Pons (tissue), 1 donor: Measurements from ENCODE around the gene DNAJC16.
A peak's percentile ranks its signal among the peaks of the same experiment; 100 is the strongest.
"Not testable (repeated sequence)": the region's sequence is repeated elsewhere in the genome, so short reads cannot be mapped to it uniquely, and the experiment has no call there.

Experiments used
- DNase-seq: peaks from one replicate; pipeline ENCODE4 v3.0.0-alpha.2; 2016; ENCODE audit warnings: low spot score

DNAJC16 gene

DNA sequence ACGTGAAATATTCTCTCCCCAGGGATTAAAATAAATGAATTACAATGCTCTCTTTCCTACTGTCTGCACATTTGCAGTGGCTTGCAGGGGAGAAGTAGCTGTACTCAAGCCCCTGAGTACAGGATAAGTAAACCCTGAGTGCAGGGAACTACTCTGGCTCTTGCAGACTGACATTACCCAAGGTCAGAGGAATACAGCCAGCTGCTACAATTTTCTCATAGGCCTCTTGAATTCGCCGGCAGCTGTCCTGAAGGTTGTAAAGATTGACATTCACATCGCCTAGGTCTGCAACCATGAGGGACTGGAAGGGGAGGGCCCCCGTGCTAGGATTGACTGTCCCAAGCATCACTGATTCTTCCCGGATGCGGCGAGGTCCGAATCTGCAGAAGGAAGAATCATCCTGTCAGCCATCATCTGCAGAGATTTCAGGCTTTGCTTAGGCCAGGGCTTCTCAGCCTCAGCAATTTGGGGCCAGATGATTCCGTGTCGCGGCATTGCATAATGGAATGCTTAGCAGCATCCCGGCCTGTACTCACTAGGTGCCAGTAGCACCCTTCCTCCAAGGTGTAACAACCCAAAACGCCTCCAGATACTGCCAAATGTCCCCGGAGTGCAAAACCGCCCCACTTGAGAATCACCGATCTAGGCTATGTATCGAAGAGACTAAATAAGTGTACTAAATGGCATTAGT is 56.5 kb downstream of the DNAJC16 start:
- DNase-seq, result no peak

DNA sequence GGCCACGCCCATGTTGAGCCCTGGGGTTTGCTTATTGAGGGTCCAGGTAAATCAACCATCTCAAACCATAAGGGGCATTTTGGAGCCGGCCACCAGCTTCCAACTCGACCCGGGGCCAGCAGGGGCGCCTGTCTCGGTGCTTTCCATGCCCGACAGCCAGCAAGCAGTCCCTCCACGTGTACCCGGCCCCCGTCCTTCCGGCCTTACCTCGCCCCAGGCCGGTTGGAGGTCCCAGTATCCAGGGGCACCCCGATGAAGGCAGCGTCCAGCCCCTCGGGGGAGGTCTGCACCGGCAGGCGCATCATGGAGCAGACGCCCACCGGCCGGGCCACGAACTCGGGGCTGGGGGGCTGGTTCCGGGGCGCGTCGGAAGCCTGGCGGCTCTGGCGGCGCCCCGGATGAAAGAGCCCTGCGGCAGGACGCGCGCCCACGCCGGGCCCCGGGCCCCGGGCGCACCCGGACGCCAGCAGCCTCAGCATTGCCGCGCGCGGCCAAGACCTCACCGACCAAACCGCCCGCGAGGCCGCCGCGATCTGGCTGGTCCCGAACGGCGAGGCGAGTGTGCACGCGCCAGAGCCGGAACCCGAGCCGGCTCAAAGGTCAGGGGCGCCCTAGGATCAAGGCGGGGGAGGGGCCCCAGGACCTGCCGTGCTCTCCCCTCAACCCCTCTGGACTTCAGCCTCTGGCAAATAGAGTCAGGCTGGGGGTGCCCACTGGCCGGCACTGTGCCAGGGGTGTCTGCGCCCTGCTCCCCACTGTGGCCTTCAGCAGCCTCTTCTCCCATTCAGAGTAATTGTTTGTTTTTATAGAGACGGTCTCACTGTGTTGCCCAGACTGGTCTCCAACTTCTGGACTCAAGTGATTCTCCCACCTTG is 58.1 kb downstream of the DNAJC16 start, which contains the start of gene AGMAT:
Gene AGMAT, minus strand, starts transcription at position 563 of the 875 bp plus-strand sequence. Its CDS starts 84 bp downstream, at position 479.
- DNase-seq, result no peak

DNA sequence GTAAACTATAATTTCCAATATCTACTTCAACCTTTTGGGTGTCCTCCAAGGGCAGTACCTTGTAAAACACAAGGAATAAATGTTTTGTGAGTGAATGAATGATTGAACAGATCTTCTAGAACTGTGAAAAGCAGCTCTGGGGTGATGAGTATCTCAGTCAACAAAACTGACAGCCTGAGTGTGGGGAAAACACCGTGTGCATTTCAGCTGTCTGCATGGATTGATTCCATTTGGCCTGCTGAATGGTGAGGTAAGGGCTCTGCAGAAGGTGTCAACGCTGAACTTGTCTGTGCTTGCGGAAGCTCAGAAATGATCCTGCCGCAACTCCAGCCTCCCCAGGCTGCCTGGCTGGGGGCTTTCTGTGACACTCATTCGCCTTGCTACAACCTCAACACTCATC is 65.6 kb downstream of the DNAJC16 start:
- DNase-seq, result no peak

DNA sequence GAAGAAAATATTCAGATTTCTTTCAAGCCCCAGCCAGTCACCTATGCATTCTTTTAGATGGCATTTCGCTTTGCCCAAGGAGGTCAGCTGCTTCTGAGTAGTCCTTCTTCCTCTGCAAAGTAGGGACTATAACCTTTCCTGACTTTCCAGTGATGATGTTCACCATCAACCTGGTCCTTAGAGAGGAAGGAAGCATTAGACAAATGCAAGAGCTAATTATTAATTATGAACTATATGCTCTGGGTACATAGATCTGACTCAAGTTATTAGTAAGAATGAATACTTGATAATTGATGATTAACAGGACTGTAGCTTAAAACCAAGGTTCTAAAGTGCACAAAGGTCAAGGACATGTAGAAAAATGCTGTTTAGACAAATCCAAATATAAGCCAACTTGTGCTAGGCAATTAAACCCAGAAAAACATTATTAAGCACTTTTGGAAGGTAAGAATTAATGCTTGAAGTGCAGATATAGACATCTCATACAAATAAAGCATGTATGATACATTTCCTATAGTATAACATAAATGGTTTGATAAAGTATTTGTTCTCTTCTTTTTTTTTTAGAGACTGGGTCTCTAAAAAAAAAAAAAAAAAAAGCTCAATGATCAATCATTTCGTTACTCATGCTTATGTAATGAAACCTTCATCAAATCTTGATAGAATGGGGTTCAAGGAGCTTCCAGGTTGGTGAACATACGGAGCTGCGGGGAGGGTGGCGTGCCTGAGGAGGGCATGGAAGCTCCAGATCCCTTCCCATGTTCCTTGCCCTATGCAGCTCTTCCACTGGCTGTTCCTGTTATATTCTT is 69.4 kb downstream of the DNAJC16 start:
- no peak for DNase-seq

DNA sequence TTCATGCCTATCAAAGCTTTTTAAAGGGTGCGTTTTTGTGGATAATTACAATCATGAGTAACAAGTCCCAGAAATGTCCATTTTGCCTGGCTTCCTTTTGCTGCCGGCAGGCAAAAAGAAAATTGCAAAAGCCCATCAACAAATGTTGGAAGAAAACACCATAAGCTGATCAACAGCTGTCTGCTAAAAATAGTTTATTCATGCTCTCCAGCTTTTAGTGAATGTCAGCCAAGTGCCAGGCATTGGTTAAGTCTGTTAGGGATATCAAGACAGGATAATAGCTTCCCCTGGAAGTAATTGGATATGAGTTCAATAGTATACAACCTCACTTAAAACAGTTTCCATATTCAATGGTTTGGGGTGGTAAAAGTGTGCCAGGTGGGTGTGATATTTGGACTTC is 71.8 kb downstream of the DNAJC16 start:
- DNase-seq, result no peak

DNA sequence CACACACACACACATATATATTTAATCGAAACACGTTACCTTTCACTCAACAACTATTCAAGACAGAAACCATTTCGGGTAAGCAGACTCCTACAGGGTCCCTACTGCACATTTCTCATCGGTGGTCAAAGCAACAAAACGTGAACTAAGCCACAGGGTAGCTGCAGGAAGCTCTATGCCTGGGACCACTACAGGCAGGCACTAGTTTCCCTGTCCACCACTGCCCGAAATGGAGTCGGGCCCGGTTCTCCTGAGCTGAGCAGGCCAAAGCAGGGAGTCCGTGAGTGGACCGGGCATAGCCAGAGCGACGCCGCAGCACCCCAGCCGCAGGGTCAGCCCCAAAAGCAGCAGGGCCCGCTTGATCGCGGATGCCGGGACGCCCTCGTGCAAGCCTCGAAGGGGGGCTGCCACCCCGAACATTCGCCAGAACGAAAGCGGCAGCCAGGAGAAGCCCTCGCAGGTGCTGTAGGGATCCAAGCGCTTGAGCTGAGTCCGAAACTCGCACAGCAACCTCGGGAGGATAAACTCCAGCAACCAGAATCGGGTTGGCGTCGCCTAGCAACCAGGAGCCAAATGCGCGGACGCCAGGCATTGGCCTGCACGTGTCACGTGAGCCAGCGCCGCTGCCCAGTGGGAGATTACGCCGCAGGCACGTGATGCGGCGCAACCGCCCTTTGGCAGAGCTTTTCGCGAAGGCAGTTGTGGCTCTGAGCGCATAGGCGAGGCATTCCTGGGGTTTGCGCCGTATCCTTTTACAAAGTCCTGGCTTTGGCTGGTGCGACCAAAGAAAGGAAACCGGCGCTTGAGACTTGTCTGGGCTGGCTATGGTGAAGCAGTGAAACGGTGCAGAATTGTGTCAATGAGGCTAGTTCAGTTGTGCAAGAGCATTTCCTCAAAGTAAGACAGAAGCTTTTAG is 76.7 kb downstream of the DNAJC16 start:
- peak; percentile 95 for DNase-seq

DNA sequence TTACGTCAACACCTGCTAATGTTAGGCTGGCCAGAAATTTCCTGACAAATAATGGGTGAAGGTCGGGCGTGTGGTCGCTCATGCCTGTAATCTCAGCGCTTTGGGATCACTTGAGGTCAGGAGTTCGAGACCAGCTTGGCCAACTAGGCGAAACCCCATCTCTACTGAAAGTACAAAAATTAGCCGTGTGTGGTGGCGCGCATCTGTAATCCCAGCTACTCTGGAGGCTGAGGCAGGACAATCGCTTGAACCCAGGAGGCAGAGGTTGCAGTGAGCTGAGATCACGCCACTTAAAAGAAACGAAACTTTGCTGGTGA is 77.3 kb downstream of the DNAJC16 start:
- DNase-seq, result not testable (repeated sequence)

DNA sequence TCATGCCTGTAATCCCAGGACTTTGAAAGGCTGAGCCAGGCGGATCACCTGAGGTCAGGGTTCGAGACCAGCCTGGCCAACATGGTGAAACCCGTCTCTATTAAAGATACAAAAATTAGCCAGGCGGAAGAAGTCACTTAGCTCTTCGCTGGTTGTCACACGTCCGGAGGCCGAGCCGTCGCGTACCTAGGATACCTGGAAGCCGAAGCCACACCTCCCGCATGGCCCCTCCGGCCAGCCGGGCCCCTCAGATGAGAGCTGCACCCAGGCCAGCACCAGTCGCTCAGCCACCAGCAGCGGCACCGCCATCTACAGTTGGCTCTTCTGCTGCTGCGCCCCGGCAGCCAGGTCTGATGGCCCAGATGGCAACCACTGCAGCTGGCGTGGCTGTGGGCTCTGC is 77.8 kb downstream of the DNAJC16 start:
- DNase-seq, result not testable (repeated sequence)

DNA sequence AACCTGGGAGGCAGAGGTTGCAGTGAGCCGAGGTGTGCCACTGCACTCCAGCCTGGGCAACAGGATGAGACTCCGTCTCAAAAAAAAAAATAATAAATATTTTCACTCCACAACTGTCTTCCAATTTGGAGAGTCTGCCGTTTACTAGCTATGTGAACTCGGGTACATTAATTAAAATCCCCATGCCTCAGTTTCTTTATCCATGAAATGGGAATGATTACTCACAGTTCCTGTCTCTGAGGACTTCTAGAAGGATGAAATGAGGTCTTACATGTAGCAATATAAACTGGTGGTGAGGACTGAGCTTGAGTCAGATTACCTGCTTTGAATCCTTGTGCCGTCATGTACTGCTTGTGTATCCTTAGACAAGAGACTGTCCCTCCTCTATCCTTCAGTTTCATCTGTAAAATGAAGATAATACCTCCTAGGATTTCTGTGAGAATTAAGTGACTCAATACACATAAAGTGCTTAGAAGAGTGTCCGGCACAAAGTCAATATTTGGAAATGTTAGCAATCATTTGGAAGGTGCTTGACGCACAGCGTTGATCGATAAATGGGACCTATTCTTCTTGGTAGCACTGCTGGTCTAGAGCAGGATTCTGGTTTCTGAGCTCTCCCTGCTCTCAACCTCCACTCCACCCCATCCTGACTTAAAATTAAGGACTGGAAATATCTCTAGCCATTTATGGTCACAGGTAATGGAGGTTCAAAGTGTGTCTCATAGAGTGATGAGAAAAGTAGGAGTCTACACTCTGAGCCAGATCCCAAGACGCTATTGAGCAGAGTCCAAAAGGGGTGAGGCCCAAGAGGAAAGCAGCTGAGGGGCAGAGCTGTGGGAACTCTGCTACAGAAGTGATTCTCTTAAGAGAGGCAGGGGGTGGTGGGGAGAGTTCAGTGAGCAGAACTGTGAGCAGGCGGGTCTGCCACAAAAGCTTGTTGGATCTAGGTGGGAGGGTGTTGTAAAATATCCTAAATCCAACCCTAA is 79.0 kb downstream of the DNAJC16 start:
- DNase-seq, result no peak

DNA sequence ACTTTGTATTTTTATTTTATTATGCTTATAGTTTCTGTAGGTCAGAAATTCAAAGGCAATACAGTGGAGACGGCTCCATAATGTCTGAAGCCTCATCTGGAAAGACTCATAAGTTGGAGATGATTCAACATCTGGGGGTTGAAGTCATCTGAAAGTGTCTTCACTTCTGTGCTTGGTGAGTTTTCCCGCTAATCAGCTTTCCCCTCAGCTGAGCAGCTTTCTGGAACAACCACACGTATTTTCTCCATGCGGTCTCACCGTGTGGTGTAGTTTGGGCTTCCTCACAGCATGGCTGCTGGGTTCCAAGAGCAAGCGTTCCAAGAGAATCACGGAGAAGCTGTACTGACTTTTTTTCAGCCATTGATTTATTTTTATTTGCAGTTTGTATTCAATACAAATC is 83.0 kb downstream of the DNAJC16 start:
- no peak for DNase-seq

DNA sequence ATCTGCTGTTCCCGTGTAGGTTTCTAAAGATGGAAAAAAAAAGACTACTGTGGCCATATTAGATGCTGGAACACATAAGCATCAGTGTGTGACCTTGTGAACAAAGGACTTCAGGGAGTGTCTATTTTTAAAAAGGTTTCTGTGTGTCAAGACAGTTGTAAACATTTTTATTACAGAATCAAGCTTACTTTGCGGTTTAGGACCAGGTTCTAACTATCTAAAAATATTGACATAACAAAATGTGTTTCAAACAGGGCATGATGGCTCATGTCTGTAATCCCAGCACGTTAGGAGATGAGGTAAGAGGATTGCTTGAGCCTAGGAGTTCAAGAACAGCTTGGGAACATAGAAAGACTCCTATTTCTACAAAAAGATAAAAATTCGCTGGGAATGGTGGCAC is 83.5 kb downstream of the DNAJC16 start:
- DNase-seq, result no peak

DNA sequence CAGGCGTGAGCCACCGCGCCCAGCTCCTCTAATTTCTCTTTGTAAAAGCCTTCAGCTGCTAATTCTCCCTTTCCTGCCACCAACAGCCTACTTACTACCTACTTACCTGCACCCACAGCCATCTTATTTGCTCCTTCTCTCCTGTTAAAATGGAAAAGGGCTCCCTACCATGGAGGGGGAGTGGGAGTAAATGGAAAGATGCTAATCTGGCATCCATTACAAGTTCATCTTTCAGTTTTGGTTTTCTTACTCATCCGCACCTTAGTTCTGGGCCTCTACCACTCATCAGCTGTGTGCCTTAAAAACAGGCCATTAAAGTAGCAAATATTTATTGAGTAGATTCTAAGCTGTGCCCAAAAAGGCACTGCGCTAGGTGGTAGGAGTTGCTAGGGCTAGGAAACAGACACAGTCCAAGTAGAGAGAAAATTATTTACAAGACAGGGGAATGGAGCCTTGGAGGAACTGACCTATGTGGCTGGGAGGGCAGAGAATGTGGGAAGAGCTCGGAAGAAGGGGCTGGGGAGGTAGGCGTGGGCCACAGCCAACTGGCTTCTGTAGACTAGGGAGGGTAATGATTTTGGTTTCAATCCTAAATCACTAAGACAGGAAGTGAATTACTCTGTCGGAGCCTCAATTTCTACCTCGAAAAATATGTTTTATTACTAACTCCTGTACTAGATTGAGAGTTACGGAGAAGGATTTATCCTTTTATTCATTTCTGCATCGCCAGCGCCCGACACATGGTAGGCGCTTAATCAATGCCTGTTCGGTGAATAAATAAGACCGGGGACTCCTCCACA is 89.9 kb downstream of the DNAJC16 start:
- no peak for DNase-seq

DNA sequence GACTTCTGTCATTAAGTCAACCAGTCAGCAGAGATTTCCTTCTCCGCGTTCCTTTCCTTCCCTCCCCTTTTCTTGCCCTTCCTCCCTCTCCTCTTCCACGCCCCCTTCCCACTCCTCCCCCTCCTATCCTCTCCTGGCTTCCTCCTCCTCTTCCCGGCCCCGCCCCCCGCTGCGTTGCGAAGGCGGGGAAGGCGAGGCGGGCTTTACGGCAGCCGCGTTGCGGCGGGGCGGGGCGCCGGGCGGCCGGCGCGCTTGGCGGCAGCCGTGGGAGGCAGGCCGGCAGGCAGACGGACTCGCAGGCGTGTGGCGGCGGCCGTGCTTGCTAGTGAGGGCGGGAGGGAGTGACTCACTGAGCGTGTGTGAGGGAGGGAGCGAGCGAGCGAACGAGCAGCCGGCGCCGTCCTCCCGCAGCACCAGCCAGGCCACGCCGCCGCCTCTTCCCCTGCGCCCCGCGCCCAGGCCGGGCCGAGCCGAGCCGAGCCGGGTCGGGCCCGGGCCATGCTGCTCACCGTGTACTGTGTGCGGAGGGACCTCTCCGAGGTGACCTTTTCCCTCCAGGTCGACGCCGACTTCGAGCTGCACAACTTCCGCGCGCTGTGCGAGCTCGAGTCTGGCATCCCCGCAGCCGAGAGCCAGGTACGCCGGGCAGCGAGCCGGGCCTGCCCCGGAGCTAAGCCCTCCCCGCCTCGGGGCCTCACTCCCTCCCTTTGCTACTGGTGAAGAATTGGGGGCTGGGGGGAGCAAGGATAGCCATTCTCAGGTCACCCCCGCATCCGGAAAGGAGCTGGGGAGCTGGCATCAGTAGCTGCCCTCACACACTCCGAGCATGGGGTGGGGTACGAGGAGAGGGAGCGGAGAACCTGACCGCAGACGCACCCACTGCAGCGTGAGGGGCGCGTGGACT is 90.8 kb downstream of the DNAJC16 start, which contains the start of gene DDI2:
Gene DDI2, plus strand, starts transcription at position 286 of the 904 bp plus-strand sequence. Its CDS starts 213 bp downstream, at position 499.
- peak; percentile 98 for DNase-seq

DNA sequence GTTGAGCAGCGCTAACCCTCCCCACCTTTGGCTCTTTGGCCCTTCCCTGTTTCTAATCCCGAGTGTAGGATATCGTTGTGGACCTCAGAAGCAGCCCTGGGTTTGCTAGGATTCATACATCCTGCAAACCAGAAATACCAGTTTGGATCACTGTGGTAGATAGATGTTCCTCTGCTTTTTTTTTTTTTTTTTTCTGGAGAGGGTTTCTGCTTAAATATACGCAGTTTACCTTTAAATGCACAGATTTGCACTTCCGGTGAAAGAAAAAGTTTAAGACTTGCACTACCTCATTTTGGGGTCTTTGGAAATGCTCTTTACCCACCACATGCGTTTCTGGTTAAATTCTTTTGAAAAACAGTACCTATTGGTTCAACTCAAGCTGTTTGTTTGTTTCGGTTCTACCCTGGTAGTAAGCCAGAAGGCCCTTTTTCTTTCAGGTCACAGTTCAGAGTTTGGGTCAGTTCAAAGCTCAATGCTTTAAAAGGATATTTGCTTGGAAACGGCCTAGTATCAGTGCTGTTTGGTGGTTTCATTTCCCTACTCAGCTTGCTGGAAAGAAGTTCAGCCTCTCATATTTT is 91.5 kb downstream of the DNAJC16 start:
- DNase-seq, result peak; percentile 61

DNA sequence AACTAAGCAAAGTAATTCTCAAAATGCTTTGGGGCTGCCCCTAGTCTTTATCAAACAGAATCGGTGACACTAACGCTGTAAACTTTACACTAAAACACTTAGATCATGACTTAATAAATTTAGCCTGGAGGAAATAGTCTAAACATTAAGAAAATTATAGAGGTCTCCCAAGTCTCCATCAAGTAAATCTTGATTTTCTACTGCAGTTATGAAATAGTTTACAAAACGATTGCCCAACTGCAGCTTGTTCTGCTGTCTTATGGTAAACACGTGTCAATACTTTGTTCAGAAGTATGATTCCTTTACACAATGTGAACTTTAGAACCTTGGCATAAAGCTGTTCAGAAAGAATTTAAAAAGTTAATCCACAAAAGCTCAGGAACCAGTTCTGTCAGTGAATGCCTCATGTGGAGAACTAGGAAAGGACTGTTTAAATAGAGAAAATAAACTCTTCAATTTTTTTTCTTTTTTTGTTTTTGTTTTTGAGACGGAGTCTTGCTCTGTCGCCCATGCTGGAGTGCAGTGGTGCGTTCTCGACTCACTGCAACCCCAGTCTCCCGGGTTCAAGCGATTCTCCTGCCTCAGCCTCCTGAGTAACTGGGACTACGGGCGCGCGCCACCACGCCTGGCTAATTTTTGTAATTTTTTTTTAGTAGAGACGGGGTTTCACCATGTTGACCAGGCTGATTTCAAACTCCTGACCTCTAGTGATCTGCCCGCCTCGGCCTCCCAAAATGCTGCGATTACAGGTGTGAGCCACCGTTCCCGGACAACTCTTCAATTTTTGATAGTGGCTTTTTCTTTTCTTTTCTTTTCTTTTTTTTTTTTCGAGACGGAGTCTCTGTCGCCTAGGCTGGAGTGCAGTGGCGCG is 92.2 kb downstream of the DNAJC16 start:
- no peak for DNase-seq

DNA sequence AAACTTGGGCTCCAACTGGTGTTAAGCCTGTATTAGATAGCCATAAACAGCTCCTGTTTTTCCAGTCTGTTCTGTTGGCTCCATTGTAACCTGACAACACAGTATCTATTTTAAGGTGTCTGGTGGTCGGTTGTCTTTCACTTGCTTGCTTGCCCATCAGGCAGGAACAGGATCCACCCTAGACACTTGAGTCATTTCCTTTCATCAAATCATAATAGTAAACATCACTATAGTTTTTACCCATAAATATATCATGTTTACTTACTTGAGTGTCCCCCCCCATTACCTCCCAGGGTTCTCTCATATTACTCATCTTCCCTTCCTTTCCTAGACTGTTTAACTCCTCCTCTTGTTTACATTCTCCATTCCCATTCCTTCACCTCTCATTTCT is 93.5 kb downstream of the DNAJC16 start:
- DNase-seq, result no peak
